Lung (tissue), 12 donors: ENCODE measurements around the gene L3MBTL3. TPM values are rescaled to one million over a fixed set of nuclear protein-coding genes. Genes with fewer than 3 reads are reported as not detected.

ENCODE experiments used
- ATAC-seq: fragments of 200-7000 bp; cut with Tn5 transposase; one replicate; pipeline ENCODE4 v1.9.1; 2020; ENCODE audit warnings: moderate number of reproducible peaks; ENCODE audit not compliant: insufficient read depth, low FRiP score
- DNase-seq, 3 donors: peaks; one replicate each; pipeline ENCODE4 v3.0.0-alpha.2; 2013 to 2017
- H3K27ac ChIP-seq, 2 donors: one replicate each; pipeline ENCODE4 v1.5.1; 2013; ENCODE audit warnings: mild to moderate bottlenecking in 2 of 2, moderate library complexity in 2 of 2, control low read depth in 1 of 2, inconsistent platforms in 1 of 2, low read depth in 1 of 2, low read length in 1 of 2
- H3K27me3 ChIP-seq, 3 donors: one replicate each; pipeline ENCODE4 v1.5.1; 2013; ENCODE audit warnings: low read length in 2 of 3; ENCODE audit not compliant: control insufficient read depth in 3 of 3, insufficient read depth in 3 of 3
- H3K36me3 ChIP-seq, 4 donors: one replicate each; pipeline ENCODE4 v1.5.1; 2013; ENCODE audit warnings: low read length in 4 of 4, mild to moderate bottlenecking in 1 of 4, moderate library complexity in 1 of 4; ENCODE audit not compliant: control insufficient read depth in 4 of 4, insufficient read depth in 4 of 4
- H3K4me1 ChIP-seq, 5 donors: one replicate each; pipeline ENCODE4 v1.5.1; 2013; ENCODE audit warnings: low read length in 5 of 5, mild to moderate bottlenecking in 2 of 5, moderate library complexity in 1 of 5; ENCODE audit not compliant: control insufficient read depth in 5 of 5, insufficient read depth in 5 of 5
- H3K4me3 ChIP-seq: one replicate; pipeline ENCODE4 v1.5.1; 2013; ENCODE audit warnings: mild to moderate bottlenecking, control low read depth, moderate library complexity
- H3K9ac ChIP-seq, 2 donors: one replicate each; pipeline ENCODE4 v1.5.1; 2013; ENCODE audit warnings: low read length in 2 of 2, control low read depth in 1 of 2; ENCODE audit not compliant: insufficient read depth in 1 of 2
- H3K9me3 ChIP-seq, 4 donors: one replicate each; pipeline ENCODE4 v1.5.1; 2013; ENCODE audit warnings: low read length in 3 of 4, mild to moderate bottlenecking in 1 of 4, moderate library complexity in 1 of 4; ENCODE audit not compliant: control insufficient read depth in 4 of 4, insufficient read depth in 3 of 4
- WGBS, 2 donors: extraction: QIAGEN DNeasy Blood & Tissue Kit; methylation state at CpG; one replicate each; pipeline ENCODE4 v1.1.7; 2013; 5-methylcytosine and 5-hydroxymethylcytosine counted together
- polyA plus RNA-seq, 2 donors: library from polyadenylated mRNA; stranded (reverse); fragments of 200-250 nt; gene quantifications; one replicate each; pipeline ENCODE4 v1.2.1, GENCODE V29; 2013
- total RNA-seq, 2 donors: library from RNA; depleted of rRNA in 1 of 2; stranded (reverse); fragments of >200 nt in 1 of 2; gene quantifications; one replicate each; pipeline ENCODE4 v1.2.1, GENCODE V29; 2014 to 2021
- TF ChIP-seq, protein P1 (sequence below): IDR thresholded peaks from 2 replicates; pipeline ENCODE4 v1.5.1; 2012; ENCODE audit warnings: mild to moderate bottlenecking; ENCODE audit errors: control extremely low read depth, extremely low read depth
- donor health status: control.
- donor health status: control.
- donor health status: Bipolar disorder and iron deficiency.
- donor health status: healthy.
- donor health status: DM: yes; HTN: yes; CAD: no.

Gene L3MBTL3
- total and polyA plus RNA-seq, 4 donors, result 2.0 to 15.9 (median 3.7) TPM

GRCh38 chr6:130075879-130076460 lies 57.6 kb downstream of the L3MBTL3 start:
- WGBS, 2 donors, result 77 to 94% methylated on average over 3 of the region's 3 CpGs

DNA sequence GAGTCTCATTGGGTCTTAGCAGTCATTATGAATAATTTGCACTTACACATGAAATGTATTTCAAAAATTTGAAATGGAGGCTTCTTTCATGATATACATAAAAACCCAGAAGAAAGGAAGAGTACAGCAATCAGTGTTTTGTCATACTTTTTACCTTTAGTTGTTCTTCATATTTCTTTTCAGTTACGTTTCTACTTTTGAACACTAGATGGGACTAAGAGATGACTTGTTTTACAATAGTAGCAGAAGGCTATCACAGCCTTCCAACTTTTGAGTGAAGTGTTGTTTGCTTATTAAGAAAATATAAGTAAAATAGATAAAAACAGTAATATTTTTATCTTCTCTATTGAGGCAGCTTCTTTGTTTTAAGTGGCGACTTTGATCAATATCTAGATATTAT lies 58.1 kb downstream of the L3MBTL3 start:
- 43 to 85% methylated on average over 2 of the region's 2 CpGs for WGBS, 2 donors
- Histone ChIP-seq H3K27ac (no peak overlapping the region), H3K9me3 (no peaks in the 10 kb centered on the region), H3K4me3 (no peak overlapping the region), H3K9ac (no peak overlapping the region), H3K4me1 (peaks cover 0 to 4% (median 2%) of the 10 kb centered on the region in 5 donors), H3K36me3 (peaks cover 0 to 6% (median 4%) of the 10 kb centered on the region in 4 donors), H3K27me3 (no peaks in the 10 kb centered on the region)
- TF ChIP-seq, protein P1, sequence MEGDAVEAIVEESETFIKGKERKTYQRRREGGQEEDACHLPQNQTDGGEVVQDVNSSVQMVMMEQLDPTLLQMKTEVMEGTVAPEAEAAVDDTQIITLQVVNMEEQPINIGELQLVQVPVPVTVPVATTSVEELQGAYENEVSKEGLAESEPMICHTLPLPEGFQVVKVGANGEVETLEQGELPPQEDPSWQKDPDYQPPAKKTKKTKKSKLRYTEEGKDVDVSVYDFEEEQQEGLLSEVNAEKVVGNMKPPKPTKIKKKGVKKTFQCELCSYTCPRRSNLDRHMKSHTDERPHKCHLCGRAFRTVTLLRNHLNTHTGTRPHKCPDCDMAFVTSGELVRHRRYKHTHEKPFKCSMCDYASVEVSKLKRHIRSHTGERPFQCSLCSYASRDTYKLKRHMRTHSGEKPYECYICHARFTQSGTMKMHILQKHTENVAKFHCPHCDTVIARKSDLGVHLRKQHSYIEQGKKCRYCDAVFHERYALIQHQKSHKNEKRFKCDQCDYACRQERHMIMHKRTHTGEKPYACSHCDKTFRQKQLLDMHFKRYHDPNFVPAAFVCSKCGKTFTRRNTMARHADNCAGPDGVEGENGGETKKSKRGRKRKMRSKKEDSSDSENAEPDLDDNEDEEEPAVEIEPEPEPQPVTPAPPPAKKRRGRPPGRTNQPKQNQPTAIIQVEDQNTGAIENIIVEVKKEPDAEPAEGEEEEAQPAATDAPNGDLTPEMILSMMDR, result no peak
- no peak for ATAC-seq
- DNase-seq, result peak in 2 of 3 donors; percentile 43 to 49

More at GRCh38 chr6:130075879-130076460, 57.6 kb downstream of the L3MBTL3 start:
- Histone ChIP-seq H3K27ac (no peak overlapping the region), H3K27me3 (no peaks in the 10 kb centered on the region), H3K9me3 (no peaks in the 10 kb centered on the region), H3K4me1 (peaks cover 0 to 4% (median 2%) of the 10 kb centered on the region in 5 donors), H3K4me3 (no peak overlapping the region), H3K9ac (no peak overlapping the region), H3K36me3 (peaks cover 0 to 6% (median 4%) of the 10 kb centered on the region in 4 donors)
- DNase-seq (peak in 2 of 3 donors; percentile 21 to 68), ATAC-seq (no peak)
- TF ChIP-seq, protein P1, result no peak

- no peak overlapping the region for H3K4me3 ChIP-seq
- H3K27ac ChIP-seq, result no peak overlapping the region
- H3K9me3 ChIP-seq, result no peaks in the 10 kb centered on the region
- DNase-seq (no peak), ATAC-seq (no peak)
- no peak overlapping the region for H3K9ac ChIP-seq
- TF ChIP-seq, protein P1, result no peak
- no peaks in the 10 kb centered on the region for H3K36me3 ChIP-seq
- no peaks in the 10 kb centered on the region for H3K4me1 ChIP-seq
- H3K27me3 ChIP-seq, result no peaks in the 10 kb centered on the region
Observed at GRCh38 chr6:130090796-130091195, 72.4 kb downstream of the L3MBTL3 start.

DNA sequence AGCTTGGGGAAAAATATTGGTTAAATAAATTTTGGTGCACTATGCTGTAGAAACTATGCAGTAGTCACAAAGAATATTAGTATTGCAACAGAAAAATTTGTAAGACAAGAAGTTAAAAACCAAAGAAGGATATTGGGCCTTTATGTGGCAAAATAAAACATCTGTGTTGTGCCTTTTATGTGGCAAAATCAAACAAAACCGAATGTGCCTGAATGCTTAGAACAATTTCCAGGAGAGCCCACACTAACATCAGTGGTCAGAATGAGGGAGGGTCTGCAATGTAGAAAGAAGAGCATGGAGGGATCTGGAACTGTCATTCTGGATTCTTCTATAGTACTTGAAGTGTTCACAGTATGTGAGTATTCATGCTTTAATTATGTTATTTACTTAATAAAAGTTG lies 75.2 kb downstream of the L3MBTL3 start:
- no peak overlapping the region for H3K4me3 ChIP-seq
- H3K9ac ChIP-seq, result no peak overlapping the region
- H3K9me3 ChIP-seq, result no peaks in the 10 kb centered on the region
- TF ChIP-seq, protein P1, result no peak
- no peak overlapping the region for H3K27ac ChIP-seq
- DNase-seq, result no peak
- no peak for ATAC-seq
- H3K27me3 ChIP-seq, result no peaks in the 10 kb centered on the region
- peaks cover 0 to 2% (median under 1%) of the 10 kb centered on the region in 4 donors for H3K36me3 ChIP-seq
- 89 to 90% methylated on average over 1 of the region's 1 CpG for WGBS, 2 donors
- H3K4me1 ChIP-seq, result no peaks in the 10 kb centered on the region
